GM03348 (cell line): Measurements from ENCODE around the gene DGCR2.
"Not testable (repeated sequence)": the region's sequence is repeated elsewhere in the genome, so short reads cannot be mapped to it uniquely, and the experiment has no call there.

Experiments
- DNase-seq: peaks from one replicate; pipeline ENCODE4 v3.0.0; 2012; ENCODE audit warnings: low spot score

DGCR2 gene

DNA sequence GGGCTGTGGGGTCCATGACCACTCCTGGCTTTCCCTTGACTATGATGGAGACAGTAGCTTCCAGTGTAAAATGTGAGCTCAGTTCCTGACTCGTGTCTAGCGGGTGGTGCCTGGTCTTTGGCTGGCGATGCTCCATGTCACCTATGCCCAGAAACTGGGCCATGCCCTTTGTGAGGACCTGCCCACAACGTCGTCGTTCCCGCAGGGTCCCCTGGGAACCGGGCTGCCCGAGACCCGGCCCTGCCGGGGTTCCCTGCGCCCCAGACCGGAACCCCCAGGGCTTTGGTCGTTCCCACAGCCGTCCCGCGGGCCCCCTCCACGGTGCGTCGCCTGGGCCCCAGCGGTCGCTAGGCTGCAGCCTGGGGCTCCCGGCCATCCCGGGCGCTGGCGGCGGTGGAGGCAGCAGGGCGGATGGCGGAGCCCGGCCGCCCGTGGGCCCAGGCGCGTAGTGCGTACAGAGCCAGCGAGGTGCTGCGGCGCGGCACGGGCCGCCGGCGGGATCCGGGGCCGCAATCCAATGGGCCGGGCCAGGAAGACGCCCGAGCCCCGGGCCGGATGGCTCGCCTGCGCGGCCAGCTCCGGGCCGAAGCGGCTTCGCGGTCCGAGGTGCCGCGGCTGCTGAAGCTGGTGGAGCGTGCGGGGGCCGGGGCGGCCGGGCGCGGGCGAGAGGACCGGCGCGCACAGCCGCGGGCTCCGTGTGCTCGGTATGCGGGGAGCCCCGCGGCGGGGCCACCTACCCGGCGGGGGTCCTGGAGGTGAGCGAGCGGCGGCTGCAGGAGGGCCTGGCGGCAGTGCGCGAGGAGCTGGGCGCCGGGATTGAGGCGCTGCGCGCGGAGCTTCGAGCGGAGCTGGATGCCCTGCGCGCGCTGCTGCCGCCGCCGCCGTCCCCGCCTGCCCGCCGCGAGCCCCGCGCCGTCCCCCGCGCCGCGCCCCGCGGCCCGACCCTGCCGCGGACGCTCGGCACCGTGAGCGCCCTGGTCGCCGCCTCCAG lies 92.8 kb downstream of the DGCR2 start:
- not testable (repeated sequence) for DNase-seq

DNA sequence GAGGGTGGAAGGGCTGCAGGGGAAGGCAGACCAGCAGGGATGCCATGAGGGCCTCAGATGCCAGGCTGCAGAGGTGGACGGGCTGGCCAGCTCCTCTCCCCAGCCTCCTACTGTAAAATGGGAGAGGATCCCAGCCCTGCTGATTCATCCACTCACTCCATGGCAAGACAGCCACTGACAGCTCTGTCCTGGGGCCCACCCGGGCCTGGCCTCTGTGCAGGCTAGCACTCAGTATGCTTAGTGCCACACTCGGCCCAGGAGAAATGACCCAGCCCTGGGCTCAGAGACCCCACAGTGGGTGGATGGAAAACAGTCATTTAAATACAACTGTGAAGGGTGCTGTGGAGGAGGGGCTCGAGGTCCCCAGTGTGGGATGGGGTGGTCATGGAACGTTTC lies 94.2 kb downstream of the DGCR2 start:
- DNase-seq: not testable (repeated sequence)

DNA sequence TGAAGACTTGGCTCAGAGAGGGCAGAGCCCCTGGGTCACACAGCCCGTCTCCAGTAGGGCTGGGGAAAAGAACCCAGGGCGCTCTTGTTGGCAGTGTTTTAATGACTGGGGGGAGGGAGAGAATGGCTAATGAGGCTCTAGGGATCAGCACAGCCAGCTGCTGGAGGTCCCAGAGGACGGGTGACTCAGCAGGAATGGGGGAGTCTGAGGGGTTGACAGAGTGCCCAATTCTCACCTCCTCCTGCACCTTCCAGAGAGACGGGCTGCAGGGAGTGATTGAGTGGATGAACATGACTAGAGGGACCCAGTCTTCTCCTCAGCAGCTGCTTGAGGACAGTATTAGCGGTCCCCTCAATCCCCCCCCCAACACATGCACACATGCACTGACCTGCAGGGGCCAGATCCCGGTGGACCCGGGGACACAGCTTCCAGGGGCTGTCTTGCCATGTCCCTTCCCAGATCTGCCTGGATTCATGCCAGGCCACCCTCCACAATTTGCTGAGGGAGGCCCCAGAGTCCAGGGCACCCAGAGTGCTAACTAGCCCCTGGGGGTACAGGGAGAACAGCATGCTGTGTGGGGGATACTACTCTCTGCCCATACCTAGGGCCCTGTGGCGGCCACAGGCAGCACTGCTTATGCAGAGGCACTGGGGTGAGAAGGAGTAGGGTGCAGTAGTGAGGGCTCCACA lies 94.7 kb downstream of the DGCR2 start:
- not testable (repeated sequence) for DNase-seq

DNA sequence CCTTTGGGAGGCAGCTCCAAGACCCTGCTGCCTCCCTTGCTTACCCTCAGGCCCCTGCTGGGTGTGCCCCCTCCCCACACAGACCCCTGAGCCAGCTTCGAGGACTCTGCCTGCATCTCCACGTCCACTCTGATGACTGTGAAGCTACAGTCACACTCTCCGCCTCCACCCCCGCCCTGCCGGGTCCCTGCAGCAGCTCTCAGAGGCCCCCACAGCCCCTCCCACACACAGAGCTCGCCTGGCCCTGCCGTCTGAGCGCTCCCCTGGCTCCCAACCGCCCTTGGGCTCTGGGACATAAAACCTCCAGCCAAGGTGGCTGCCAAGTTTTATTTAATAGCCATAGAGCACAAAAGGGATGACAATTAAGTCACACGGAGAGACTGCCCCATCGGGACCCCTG lies 96.1 kb downstream of the DGCR2 start:
- not testable (repeated sequence) for DNase-seq

DNA sequence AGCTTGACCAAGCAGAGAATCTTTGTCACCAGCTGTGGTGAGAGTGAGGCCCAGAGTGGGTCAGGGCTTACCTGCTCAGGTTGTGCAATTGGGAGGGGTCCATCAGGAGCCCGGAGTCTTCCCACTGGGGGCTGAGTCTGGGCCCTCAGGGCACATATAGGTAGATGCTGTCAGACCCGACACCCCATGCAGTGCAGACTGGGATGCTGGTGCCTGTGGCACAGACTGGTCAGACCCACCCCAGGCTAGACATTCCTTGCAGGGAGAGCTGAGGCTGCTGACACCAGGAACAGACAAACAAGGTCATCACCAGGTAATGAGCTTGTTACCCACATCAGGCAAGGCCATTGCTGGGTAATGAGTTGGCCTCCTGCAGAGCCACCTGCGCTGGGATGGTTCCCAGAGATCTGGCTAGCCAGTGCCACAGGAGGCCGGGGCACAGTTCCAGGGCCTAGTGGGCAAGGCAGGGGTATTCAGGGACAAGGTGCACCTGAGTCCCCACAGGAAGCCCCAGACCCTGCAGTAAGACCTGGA lies 97.2 kb downstream of the DGCR2 start:
- not testable (repeated sequence) for DNase-seq

DNA sequence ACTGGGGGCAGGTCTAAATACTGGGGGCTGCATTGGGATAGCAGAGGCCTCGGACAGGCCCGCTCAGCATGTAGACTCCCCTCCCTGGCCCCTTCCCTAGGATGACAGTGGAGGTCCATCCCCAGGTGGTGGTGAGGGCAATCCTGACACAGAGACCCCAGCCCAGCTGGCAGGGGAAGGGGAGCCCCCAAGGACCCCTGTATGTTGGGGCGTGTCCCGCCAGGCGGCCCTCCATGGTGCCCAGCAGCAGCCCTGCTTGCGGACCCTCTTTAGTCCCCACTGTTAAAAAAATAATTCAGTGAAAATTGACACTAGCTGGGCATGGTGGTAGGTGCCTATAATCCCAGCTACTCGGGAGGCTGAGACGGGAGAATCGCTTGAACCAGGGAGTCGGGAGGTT lies 98.3 kb downstream of the DGCR2 start:
- not testable (repeated sequence) for DNase-seq

DNA sequence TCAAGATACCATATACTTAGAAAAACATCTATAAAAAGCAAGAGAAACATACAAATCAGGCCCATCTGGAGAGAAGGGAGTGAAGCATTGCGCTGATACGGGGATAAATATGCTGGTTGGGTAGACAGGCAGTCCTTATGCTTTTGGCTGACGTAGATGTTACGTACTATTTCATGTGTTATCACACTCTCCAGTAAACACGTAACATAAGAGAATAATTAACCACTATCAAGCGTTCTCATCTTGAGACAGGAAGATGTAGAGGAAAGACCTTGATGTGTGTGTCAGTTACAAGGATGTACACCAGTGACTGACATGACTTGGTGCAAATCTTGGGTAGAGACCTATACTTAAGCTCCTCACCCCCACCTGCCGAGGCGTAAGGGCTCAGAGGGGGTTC lies 99.5 kb downstream of the DGCR2 start:
- DNase-seq: no peak

DNA sequence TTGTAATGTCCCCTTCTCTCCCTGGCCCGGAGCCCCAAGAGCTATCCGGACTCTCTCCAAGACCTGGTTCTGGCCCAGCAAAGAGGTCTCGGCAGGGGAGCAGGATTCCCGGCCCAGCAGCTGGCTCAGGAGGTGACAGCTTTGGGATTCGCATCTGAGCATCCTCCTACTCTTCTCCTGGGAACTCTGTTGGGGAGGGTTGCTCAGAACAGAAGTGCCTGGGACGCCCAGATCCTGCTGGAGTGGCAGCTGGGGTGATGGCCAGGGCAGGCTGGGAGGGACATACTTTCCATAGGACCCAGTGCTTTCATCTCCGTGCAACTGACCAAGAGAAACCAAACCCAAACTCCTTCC lies 102.6 kb downstream of the DGCR2 start:
- no peak for DNase-seq

DNA sequence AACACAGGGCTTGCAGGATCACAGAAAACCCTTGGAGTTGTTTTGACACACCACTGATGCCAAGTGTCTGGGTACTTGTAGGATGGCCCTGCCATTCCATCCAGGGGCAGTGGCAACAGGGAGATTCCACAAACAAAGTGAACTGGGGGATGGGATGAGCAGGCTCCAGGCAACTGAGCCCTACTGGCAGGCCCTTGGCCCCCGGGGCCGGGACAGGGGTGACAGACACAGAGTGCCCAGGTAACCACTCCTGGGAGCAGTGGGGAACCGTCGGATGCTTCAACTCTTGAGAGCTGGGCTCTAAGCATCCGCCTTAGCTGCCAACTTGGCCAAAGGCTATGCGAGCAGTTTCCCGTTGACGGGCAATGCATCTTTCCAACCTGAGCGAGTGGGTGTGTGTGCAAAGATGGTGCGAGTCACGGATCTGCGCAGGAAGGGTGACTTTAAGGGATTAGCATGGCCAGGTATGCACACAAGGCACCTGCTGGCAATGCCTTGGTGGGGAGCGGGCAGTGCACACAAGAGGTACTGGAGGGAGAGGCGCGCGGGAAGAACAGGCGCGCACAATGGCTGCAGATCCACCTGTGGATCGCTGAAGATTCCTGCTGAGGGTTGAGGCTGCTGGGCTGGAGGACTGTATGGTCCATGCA lies 103.1 kb downstream of the DGCR2 start:
- DNase-seq: no peak

DNA sequence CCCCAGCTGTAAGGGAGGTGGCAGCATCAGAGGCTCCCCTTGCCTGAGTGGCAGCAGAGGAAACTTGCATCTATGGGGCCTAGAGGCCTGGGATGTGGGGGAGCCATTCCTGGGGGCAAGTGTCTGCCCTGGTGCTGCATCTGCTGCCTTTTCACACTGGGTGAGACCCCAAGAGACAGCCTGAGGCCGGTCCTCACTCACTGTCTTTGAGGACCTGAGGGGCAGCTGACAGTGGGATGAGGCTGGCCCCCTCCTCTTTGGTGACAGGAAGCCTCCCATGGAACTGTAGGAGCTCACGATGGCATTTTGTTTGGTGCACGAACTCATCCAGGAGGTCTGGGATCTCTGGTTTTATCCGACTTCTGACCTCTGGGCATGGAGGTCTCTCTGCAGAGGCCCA lies 104.0 kb downstream of the DGCR2 start:
- no peak for DNase-seq

DNA sequence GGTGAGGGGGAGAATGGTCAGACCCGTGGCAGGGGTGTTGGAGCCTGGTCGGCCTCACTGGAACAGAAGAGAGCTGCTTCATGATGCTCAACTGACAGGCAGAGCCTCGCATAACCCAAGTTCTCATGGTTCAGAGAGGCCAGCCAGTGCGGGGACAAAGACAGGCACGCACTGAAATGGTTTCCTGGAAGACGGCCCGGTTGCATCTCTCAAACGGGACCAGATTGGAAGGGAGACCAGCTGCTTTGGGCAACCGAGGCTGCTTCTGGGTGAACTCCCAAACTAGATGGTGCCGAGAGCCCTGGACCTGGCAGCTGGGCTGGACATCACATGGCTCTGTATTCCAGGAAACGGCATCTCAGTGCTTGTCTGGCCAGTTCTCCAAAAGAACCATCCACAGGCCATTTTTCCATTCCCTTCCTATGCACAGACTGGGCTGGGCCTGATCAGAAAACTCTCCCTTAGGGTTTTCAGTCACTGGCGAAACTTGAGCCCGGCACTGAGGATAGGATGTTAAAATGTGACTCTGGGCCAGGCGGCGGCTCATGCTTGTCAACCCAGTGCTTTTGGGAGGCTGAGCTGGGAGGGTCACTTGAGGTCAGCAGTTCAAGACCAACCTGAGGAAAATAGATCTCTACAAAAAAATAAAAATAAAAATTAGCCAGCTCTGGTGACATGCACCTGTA lies 106.0 kb downstream of the DGCR2 start:
- DNase-seq: no peak

DNA sequence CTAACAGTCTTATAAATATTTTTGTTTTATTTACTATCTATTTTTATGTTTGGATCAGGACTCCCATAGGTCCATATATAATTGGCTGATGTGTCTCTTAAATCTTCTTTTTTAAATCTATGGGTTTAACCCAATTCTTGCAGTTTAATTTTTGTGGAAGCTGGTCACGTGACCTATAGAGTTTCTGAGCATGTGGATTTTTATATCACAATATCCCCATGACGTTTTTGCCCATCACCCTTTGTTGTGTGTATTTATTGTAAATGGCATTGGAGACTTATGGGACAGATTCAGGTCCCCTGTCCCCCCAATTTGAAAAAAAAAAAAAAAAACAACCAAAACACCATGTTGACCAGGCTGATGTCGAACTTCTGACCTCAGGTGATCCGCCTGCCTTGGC lies 107.3 kb downstream of the DGCR2 start:
- DNase-seq: no peak

DNA sequence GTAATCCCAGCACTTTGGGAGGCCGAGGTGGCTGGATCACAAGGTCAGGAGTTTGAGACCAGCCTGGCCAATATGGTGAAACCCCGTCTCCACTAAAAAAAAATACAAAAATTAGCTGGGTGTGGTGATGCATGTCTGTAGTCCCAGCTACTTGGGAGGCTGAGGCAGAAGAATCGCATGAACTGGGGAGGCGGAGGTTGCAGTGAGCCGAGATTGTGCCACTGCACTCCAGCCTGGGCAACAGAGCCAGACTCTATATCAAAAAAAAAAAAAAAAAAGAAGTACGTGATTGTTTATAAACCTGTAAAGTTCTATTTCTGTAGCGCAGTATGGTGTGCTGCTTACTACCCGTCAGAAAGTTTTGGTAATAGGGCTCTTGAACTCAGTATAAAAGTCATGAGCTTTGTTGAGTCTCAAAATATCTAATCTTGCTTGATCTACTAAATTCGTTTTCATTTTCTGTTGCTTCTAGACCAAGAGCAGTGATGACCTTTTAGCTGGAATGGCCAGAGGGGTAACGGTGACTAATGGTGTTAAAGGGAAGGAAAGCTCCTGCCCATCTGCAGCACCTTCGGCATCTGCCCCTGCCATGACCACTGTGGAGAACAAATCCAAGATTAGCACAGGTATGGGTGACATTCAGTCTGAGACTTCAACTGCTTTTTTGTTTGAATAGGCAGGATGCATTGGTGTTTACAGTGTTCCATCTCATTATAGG lies 108.2 kb downstream of the DGCR2 start:
- not testable (repeated sequence) for DNase-seq

DNA sequence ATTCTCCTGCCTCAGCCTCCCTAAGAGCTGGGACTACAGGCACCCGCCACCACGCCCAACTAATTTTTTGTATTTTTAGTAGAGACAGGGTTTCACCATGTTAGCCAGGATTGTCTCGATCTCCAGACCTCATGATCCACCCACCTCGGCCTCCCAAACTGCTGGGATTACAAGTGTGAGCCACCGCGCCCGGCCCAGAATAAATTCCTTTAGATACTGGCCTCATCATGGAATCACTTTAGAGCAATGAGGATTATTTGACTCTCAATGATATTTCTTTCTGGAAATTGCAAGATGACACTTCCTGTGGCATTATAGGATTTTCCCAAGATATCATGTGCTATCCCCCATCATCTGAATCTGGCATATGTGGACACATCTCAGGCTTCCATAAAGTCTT lies 108.8 kb downstream of the DGCR2 start:
- not testable (repeated sequence) for DNase-seq

DNA sequence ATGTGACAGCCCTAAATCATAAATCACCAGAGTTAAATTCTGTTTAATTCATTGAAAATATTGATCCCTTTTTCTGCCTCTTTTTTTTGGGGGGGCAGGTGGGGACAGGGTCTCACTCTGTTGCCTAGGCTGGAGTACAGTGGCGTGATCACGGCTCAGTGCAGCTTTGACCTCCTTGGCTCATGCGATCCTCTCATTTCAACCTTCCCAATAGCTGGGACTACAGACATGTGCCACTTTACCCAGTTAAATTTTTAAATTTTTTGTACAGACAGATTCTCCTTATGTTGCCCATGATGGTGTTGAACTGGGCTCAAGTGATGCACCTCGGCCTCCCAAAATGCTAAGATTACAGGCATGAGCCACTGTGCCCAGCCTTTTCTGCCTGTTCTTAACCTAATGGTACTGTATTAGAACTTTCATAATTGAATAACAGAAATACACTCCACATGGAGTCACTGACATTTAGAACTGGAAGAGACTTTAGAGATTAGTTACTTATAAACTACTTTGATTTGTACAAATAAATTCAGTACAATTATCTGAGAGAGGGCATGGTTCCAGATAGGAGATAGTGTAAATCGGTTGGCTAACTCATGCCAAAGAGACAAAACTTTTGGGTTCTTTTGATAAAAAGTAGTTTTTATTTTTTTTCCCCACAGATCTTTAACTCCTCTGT lies 109.8 kb downstream of the DGCR2 start:
- DNase-seq: no peak

DNA sequence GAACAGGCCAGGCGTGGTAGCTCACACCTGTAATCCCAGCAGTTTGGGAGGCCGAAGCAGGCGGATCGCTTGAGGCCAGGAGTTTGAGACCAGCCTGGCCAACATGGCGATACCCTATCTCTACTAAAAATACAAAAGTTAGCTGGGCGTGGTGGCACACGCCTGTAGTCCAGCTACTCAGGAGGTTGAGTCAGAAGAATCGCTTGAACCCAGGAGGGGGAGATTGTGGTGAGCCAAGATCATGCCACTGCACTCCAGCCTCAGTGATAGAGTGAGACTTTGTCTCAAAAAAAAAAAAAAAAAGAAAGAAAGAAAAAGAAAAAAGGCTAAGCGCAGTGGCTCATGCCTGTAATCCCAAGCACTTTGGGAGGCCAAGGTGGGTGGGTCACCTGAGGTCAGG lies 110.6 kb downstream of the DGCR2 start:
- DNase-seq: not testable (repeated sequence)

DNA sequence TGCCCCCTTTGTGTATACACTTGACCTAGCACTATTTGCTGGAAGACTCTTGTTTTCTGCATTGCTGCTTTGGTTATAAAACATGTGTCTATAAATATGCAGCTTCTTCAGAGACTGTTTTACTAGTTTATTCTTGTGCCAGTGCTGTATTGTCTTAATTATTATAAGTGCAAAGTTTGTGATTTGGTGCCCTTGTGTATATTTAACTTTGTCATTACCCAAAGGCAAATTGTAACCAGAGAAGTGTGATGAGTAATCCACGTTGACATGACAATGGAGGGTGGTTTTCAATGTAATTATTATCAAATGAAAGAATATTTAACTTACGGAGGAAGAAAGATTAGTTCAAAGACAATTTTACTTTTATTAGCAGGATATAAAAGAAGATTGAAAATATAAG lies 111.1 kb downstream of the DGCR2 start:
- no peak for DNase-seq

DNA sequence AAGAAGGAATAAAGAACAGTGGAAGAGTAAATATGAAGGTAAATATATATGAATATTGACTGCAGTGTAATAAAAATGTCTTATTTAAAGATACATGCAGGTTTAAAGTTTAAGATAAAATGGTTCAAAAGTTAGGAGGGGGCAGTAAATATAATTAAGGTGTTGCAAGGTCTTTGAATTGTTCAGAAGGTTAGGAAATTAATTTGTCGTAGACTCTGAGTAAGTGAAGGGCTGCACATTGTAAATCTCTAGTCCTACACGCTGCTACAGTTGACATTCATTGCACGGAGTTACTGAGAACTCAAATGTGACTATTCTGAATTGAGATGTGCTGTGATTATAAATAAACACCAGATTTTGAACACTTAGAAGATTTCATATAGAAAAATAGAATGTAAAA lies 116.3 kb downstream of the DGCR2 start:
- DNase-seq: no peak

DNA sequence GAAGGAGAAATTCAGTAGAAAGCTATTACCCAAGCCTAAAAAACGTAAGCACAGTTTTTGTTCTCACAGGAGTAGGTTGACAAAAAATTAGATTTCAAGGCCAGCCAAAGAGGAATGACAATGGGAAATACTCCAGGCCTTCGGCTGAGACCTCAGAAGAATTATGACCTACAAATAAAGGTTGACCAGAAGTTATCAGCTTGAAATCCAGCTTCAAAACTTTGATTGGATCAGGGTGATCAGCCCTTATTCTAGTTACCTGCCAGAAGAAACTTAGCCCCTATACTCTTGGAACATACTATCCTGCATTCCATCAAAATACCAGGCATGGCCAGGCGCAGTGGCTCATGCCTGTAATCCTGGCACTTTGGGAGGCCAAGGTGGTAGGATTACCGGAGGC lies 117.7 kb downstream of the DGCR2 start:
- DNase-seq: no peak

DNA sequence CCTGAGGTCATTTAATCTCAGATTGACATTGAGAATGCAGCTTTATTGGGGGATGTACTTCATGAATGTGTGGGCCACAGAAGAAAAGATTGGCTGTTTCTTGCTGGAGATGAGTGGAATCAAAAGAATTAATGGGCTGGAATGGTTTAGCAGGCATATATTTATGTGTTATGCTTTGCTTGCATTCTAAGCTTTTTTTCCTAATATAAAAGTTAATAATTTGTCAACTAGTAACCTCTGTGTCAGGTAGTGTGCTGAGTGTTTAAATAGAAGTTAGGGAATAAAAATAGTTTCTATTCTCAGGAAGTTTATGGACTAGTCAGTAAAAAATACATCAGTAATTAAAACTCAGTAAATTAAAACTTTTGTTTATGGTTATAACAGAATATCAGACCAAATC lies 118.7 kb downstream of the DGCR2 start:
- DNase-seq: no peak

DNA sequence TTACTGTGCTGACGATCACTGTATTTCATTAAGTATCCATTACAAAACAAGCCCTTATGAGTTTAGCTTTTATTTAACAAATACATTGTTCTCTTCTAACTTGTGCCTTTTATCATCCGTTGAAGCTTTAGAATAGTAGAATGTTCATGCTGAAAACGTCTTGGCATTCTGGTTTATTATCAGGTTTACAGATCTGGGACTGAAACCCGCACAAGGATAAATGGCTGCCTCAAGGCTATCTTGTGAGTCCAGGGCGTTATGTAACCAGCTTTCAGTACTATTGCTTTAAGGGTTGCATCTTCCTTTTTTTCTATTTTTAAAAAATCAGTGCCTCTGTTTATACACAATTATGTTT lies 119.6 kb downstream of the DGCR2 start:
- DNase-seq: no peak
